Central memory CD8-positive, alpha-beta T cell (primary cell): ENCODE results near the gene TMEM150B.
A peak's percentile ranks its signal among the peaks of the same experiment; 100 is the strongest.

Experiments
- ATAC-seq: fragments of 150-1000 bp; cut with Tn5 transposase; replicated peaks from 2 replicates; pipeline ENCODE4 v1.10.0; 2022; ENCODE audit warnings: mild to moderate bottlenecking, moderate FRiP score, moderate number of reproducible peaks; ENCODE audit not compliant: poor library complexity, severe bottlenecking; ENCODE audit errors: extremely low read depth
- DNase-seq, 2 donors: peaks; one replicate each; pipeline ENCODE4 v3.0.0; 2021; ENCODE audit warnings: low spot score in 2 of 2
- H3K27ac Mint-ChIP-seq: one replicate; pipeline ENCODE4 v1.8.0; 2022; ENCODE audit warnings: low read depth, mild to moderate bottlenecking, moderate library complexity, mixed read lengths
- H3K27me3 Mint-ChIP-seq: one replicate; pipeline ENCODE4 v1.8.0; 2022; ENCODE audit warnings: mixed read lengths
- H3K36me3 Mint-ChIP-seq: one replicate; pipeline ENCODE4 v1.8.0; 2022; ENCODE audit warnings: mild to moderate bottlenecking, moderate library complexity, mixed read lengths; ENCODE audit not compliant: insufficient read depth
- H3K4me1 Mint-ChIP-seq: one replicate; pipeline ENCODE4 v1.8.0; 2022; ENCODE audit warnings: mixed read lengths
- H3K4me3 Mint-ChIP-seq: one replicate; pipeline ENCODE4 v1.8.0; 2022; ENCODE audit warnings: mild to moderate bottlenecking, moderate library complexity, mixed read lengths
- H3K9me3 Mint-ChIP-seq: one replicate; pipeline ENCODE4 v1.8.0; 2022; ENCODE audit warnings: mixed read lengths

Gene TMEM150B

DNA sequence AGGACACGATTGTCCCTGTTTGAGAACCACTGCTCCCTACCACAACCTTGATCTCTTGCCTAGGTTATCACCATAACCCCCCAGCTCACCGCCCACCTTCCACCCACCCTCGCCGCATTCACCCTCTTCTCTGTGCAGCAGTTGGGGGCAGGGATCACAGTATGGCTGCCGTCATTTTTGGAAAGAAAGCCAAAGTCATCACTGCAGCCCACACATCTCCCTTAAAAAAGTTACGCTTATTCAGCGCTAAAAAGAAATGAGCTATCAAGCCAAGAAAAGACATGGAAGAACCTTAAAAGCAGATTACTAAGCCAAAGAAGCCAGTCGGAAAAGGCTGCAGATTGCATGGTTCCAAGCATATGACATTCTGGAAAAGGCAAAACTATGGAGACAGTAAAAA, 55.8 kb downstream of the TMEM150B start:
- no peak for DNase-seq
- no peak for ATAC-seq
- Mint-ChIP-seq H3K9me3 (peaks cover 6% of the 10 kb centered on the region), H3K36me3 (peaks cover 25% of the 10 kb centered on the region), H3K27ac (no peak overlapping the region), H3K4me3 (no peak overlapping the region), H3K4me1 (peaks cover 8% of the 10 kb centered on the region), H3K27me3 (no peaks in the 10 kb centered on the region)

DNA sequence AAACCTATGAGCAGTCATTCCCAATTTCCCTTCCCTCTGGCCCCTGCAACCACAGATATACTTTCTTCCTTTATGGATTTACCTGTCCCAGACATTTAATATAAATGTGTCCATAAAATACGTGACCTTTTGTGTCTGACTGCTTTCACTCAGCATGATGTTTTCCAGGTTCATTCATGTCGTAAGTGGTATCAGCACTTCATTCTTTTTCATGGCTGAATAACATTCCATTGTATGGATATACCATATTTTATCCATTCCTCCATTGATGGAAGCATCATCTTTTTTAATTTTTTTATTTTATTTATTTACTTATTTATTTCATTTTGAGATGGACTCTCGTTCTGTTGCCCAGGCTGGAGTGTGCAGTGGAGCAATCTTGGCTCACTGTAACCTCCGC, 58.3 kb downstream of the TMEM150B start:
- peaks cover 6% of the 10 kb centered on the region for H3K9me3 Mint-ChIP-seq
- no peaks in the 10 kb centered on the region for H3K27me3 Mint-ChIP-seq
- peaks cover 8% of the 10 kb centered on the region for H3K4me1 Mint-ChIP-seq
- no peak for ATAC-seq
- peak overlapping the region; percentile 0 for H3K4me3 Mint-ChIP-seq
- peak overlapping the region; percentile 32 for H3K27ac Mint-ChIP-seq
- peaks cover 16% of the 10 kb centered on the region for H3K36me3 Mint-ChIP-seq
- DNase-seq = no peak

DNA sequence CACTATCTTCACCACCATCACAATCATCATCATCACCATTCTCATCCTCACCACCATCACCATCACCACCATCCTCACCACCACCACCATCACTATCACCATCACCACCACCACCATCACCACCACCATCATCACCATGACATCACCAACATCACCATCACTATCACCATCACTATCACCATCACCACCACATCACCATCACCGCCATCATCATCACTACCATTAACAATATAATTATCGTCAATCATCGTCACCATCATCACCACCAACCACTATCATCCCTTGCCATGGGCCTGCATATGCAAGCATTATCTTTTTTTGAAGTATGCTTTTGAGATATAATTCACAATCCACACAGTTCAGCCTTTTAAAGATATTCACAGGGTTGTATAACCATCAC, 58.7 kb downstream of the TMEM150B start:
- Mint-ChIP-seq H3K4me3 (peak overlapping the region; percentile 0), H3K27ac (peak overlapping the region; percentile 32), H3K9me3 (peaks cover 6% of the 10 kb centered on the region), H3K36me3 (peaks cover 13% of the 10 kb centered on the region), H3K27me3 (no peaks in the 10 kb centered on the region), H3K4me1 (peaks cover 8% of the 10 kb centered on the region)
- no peak for DNase-seq
- ATAC-seq = no peak

- peak overlapping the region; percentile 32 for H3K27ac Mint-ChIP-seq
- H3K4me1 Mint-ChIP-seq = peaks cover 8% of the 10 kb centered on the region
- no peak for ATAC-seq
- no peaks in the 10 kb centered on the region for H3K27me3 Mint-ChIP-seq
- H3K4me3 Mint-ChIP-seq = peak overlapping the region; percentile 0
- peaks cover 6% of the 10 kb centered on the region for H3K9me3 Mint-ChIP-seq
- peaks cover 11% of the 10 kb centered on the region for H3K36me3 Mint-ChIP-seq
- no peak for DNase-seq
These were observed 59.3 kb downstream of the TMEM150B start for GRCh38 chr19:55265723-55266386.

- Mint-ChIP-seq H3K27me3 (no peaks in the 10 kb centered on the region), H3K36me3 (peaks cover 11% of the 10 kb centered on the region), H3K4me3 (no peak overlapping the region), H3K4me1 (peaks cover 8% of the 10 kb centered on the region), H3K9me3 (peaks cover 6% of the 10 kb centered on the region), H3K27ac (no peak overlapping the region)
- DNase-seq = no peak
- ATAC-seq = no peak
These were observed 60.0 kb downstream of the TMEM150B start for GRCh38 chr19:55265173-55265572.

- Mint-ChIP-seq H3K4me3 (no peak overlapping the region), H3K4me1 (peaks cover 10% of the 10 kb centered on the region), H3K27ac (no peak overlapping the region), H3K9me3 (peaks cover 6% of the 10 kb centered on the region), H3K27me3 (no peaks in the 10 kb centered on the region), H3K36me3 (peaks cover 11% of the 10 kb centered on the region)
- no peak for ATAC-seq
- no peak for DNase-seq
These were observed 60.6 kb downstream of the TMEM150B start for GRCh38 chr19:55264531-55264930.
